Measurements from ENCODE around the gene MYD88.

DNA sequence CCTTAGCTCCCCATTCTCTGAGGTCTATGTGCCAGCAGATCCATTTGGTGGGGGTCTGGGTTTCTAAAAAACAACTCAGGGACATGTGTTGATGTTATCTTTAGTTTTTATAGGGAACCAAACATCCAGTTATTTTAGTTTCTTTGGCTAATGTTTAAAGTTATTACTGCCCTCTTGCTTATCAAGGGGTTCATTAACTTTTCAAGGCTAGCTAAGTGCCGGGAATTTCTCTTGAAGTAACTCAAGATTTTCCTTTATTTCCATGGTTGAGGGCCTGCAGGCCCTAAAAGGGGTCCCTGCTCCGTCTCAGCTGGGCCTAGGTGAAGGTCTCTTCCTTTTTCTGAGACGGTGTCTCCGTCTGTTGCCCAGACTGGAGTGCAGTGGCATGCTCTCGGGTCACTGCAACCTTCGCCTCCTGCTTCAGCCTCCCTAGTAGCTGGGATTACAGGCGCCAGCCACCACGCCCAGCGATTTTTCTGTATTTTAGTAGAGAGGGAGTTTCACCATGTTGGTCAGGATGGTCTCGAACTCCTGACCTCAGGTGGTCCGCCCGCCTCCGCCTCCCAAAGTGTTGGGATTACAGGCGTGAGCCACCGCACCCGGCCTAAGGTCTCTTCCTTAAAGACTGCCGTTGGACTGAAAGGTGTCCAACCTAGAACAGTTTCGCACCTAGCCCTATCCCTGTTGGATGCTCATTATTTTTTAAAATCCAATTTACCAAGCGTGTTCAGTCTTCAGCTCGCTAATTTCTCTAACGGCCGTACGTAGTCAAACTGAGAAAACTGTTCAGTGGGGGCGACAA, 25.6 kb downstream of the MYD88 start:
- TF ChIP-seq, protein P1, sequence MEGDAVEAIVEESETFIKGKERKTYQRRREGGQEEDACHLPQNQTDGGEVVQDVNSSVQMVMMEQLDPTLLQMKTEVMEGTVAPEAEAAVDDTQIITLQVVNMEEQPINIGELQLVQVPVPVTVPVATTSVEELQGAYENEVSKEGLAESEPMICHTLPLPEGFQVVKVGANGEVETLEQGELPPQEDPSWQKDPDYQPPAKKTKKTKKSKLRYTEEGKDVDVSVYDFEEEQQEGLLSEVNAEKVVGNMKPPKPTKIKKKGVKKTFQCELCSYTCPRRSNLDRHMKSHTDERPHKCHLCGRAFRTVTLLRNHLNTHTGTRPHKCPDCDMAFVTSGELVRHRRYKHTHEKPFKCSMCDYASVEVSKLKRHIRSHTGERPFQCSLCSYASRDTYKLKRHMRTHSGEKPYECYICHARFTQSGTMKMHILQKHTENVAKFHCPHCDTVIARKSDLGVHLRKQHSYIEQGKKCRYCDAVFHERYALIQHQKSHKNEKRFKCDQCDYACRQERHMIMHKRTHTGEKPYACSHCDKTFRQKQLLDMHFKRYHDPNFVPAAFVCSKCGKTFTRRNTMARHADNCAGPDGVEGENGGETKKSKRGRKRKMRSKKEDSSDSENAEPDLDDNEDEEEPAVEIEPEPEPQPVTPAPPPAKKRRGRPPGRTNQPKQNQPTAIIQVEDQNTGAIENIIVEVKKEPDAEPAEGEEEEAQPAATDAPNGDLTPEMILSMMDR (IDR thresholded peaks at IDR 0.05): no peak
- no peak for TF ChIP-seq POLR2A (IDR thresholded peaks at IDR 0.05)
